ENCODE measurements around the gene OR6C65. TPM values are rescaled to one million over a fixed set of nuclear protein-coding genes. Genes with fewer than 3 reads are reported as not detected.

OR6C65 gene
- polyA plus RNA-seq, 1 donor, result not detected

- DNase-seq, result no peak
These were observed 45.0 kb downstream of the OR6C65 start for GRCh38 chr12:55445357-55445756.

- DNase-seq, result no peak
These were observed 46.0 kb downstream of the OR6C65 start for GRCh38 chr12:55446326-55446725.

GRCh38 chr12:55448825-55449224, 48.5 kb downstream of the OR6C65 start:
- DNase-seq, result no peak

Other genes starting within 250 kb of the OR6C65 start
- not detected for gene OR10A7, start 179.5 kb upstream of the OR6C65 start, polyA plus RNA-seq (ENCODE audit: insufficient read length)
- gene OR6C74, start 155.9 kb upstream of the OR6C65 start, polyA plus RNA-seq (ENCODE audit: insufficient read length), result not detected
- gene OR6C6, start 104.0 kb upstream of the OR6C65 start, polyA plus RNA-seq (ENCODE audit: insufficient read length), result 0.08 TPM
- gene OR6C1, start 86.2 kb upstream of the OR6C65 start, polyA plus RNA-seq (ENCODE audit: insufficient read length), result not detected
- gene OR6C3, start 69.8 kb upstream of the OR6C65 start, polyA plus RNA-seq (ENCODE audit: insufficient read length), result not detected
- gene OR6C75, start 37.6 kb upstream of the OR6C65 start, polyA plus RNA-seq (ENCODE audit: insufficient read length), result 0.07 TPM
- not detected for gene OR6C76, start 25.7 kb downstream of the OR6C65 start, polyA plus RNA-seq (ENCODE audit: insufficient read length)
- not detected for gene OR6C2, start 43.5 kb downstream of the OR6C65 start, polyA plus RNA-seq (ENCODE audit: insufficient read length)
- not detected for gene OR6C70, start 69.6 kb downstream of the OR6C65 start, polyA plus RNA-seq (ENCODE audit: insufficient read length)
- gene OR6C68, start 91.8 kb downstream of the OR6C65 start, polyA plus RNA-seq (ENCODE audit: insufficient read length), result not detected
- not detected for gene OR6C4, start 149.1 kb downstream of the OR6C65 start, polyA plus RNA-seq (ENCODE audit: insufficient read length)
- gene OR2AP1, start 171.9 kb downstream of the OR6C65 start, polyA plus RNA-seq (ENCODE audit: insufficient read length), result not detected
- not detected for gene OR10P1, start 236.4 kb downstream of the OR6C65 start, polyA plus RNA-seq (ENCODE audit: insufficient read length)

Measured in left kidney (tissue), 2 donors.